HG03558 (cell line): ENCODE measurements around the gene DCDC2.
"Not testable (repeated sequence)": the region's sequence is repeated elsewhere in the genome, so short reads cannot be mapped to it uniquely, and the experiment has no call there.

Experiments used
- ATAC-seq: cut with Tn5 transposase; IDR thresholded peaks from one replicate; pipeline ENCODE4 v1.9.1; 2021; ENCODE audit warnings: moderate number of reproducible peaks; ENCODE audit not compliant: unreplicated experiment; ENCODE audit errors: extremely low read depth

The DCDC2 gene

DNA sequence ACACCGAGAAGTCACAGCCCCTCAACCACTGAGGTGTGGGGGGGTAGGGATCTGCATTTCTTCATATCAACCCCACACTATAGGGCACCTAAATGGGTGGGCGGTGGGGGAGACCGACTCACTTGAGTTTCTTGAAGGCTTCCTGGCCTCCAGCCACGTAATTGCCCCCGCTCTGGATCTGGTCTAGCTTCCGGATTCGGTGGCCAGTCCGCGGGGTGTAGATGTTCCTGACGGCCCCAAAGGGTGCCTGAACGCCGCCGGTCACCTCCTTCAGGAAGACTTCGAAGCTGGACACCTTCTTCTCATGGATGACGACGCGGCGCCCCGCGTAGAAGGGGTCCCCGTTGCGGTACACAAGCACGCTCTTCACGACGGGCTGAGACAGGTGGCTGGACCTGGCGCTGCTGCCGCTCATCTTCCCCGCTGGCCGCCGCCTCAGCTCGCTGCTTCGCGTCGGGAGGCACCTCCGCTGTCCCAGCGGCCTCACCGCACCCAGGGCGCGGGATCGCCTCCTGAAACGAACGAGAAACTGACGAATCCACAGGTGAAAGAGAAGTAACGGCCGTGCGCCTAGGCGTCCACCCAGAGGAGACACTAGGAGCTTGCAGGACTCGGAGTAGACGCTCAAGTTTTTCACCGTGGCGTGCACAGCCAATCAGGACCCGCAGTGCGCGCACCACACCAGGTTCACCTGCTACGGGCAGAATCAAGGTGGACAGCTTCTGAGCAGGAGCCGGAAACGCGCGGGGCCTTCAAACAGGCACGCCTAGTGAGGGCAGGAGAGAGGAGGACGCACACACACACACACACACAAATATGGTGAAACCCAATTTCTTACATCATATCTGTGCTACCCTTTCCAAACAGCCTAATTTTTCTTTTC lies at the start of gene DCDC2:
DCDC2 (minus strand) TSS at position 724 of the 883 bp plus-strand sequence; CDS start at position 415, 309 bp downstream.
- no peak for ATAC-seq

DNA sequence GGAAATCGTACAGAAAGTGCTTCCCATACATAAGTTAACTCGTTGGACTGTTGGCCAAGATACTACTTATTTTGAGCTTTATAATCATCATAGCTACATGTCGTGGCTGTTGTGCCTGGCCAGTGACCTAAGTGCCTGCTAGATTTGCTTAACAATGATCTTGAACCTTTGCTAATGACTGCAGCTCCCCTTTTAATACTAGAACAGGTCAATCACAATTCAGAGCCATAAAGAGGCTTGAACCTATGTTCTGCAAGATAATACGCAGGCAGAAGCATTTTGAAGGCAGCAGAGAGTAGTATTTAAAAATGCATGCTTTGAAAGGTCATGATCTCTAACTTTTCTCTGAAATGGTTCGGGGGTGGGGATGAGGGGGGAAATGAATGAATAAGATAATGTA lies 47.4 kb upstream of the DCDC2 start:
- no peak for ATAC-seq

DNA sequence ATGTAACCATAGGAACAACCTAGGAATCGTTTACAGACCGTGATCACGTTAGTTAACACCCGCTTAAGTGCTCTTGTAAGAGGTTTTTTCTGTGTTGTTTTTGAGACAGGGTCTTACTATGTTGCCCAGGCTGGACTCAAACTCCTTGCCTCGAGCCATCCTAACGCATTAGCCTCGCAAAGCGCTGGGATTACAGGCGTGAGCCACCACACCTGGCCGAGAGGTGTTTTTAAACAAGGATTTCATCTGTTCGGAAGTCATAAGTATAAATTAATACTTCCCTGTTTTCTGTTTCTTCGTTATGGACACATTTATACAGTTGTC lies 45.6 kb upstream of the DCDC2 start:
- ATAC-seq: no peak

DNA sequence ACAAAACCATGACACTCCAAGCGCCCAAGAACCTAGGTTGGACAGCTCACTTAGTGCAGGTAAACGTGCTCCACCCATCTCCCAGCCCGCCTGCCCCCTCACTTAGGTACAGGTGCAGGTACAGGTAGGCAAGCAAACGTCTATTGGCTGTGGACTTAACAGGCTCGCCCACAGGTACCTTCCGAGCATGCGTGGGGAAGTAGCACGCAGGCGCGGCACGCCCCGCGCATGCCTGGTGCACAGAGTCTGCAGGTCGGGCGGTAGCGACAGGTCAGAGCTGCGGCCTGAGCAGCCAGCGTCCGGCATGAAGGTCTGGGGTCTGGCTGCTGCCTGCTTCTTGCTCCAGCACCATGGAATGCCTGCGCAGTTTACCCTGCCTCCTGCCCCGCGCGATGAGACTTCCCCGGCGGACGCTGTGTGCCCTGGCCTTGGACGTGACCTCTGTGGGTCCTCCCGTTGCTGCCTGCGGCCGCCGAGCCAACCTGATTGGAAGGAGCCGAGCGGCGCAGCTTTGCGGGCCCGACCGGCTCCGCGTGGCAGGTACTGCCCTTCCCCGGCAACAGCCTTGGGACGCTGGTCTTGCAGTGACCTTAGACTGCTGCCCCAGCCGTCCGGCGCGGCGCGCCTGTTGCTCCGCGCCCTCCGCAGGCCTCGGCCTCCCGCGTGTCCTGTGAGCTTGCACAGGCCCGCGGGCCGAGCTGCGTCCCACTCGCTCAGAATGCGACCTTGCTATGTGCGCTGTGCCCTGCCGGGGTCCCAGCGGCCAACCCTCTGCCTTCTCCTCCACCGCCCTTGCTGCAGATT lies 45.0 kb upstream of the DCDC2 start, which contains the start of gene MRS2:
MRS2 (plus strand) TSS at position 240 of the 804 bp plus-strand sequence; CDS start at position 351, 111 bp downstream.
- peak; percentile 92 for ATAC-seq

DNA sequence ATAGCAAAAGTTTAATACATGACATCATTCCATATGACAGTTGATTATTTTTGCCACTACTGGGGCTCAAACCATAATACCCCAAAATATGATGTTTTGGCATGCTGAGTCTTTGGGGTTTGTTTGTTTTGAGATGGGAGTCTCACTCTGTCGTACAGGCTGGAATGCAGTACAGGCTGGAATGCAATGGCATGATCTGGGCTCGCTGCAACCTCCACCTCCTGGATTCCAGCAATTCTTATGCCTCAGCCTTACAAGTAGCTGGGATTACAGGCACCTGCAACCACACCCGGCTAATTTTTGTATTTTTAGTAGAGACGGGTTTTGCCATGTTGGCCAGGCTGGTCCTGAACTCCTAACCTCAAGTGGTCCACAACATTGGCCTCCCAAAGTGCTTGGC lies 43.6 kb upstream of the DCDC2 start:
- ATAC-seq: no peak

DNA sequence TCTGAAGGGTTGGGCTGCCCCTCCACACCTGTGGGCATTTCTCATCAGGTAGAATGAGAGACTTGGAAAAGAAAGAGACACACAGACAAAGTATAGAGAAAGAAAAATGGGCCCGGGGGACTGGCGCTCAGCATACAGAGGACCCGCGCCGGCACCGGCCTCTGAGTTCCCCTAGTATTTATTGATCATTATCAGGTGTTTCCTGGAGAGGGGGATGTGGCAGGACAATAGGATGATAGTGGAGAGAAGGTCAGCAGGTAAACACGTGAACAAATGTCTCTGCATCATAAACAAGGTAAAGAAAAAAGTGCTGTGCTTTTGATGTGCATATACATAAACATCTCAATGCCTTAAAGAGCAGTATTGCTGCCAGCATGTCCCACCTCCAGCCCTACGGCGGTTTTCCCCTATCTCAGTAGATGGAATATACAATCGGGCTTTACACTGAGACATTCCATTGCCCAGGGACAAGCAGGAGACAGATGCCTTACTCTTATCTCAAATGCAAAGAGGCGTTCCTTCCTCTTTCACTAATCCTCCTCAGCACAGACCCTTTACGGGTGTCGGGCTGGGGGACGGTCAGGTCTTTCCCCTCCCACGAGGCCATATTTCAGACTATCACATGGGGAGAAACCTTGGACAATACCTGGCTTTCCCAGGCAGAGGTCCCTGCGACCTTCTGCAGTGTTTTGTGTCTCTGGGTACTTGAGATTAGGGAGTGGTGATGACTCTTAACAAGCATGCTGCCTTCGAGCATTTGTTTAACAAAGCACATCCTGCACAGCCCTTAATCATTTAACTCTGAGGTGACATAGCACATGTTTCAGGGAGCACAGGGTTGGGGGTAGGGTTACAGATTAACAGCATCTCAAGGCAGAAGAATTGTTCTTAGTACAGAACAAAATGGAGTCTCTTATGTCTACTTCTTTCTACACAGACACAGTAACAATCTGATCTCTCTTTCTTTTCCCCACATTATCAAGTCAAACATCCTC lies 42.5 kb upstream of the DCDC2 start:
- ATAC-seq: not testable (repeated sequence)

DNA sequence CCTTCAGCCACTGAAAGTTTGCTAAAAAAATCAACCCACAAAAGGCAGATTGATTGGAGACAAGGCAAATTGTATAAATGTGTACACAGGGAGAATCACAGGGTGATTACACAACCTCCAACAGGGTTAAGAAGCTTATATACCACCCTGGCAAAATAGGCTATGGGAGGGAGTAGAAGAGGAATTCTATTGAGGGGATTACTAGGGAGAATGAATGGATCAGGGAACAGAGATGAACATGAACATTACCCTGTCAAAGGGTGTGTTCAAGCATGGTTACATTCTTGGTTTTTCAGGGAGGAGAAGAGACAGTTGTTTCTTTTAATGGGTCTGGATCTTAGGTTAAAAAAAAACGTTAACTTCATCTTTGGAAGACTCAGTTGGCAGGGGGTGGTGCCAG lies 39.8 kb upstream of the DCDC2 start:
- no peak for ATAC-seq

DNA sequence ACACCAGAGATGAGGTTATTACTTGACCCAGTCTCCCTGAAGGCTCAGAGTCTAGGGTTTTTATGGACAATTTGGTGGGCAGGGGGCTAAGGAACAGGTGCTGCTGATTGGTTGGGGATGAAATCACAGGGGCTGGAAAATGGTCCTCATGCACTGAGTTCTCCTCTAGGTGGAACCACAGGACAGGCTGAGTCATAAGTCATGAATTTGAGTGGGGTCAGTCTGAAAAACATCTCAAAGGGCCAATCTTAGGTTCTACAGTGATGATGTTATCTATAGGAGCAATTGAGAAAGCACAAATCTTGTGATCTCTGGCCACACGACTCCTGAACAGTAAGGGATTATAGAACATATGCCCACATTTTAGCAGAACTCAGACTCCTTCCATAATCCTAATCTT lies 39.0 kb upstream of the DCDC2 start:
- ATAC-seq: no peak

DNA sequence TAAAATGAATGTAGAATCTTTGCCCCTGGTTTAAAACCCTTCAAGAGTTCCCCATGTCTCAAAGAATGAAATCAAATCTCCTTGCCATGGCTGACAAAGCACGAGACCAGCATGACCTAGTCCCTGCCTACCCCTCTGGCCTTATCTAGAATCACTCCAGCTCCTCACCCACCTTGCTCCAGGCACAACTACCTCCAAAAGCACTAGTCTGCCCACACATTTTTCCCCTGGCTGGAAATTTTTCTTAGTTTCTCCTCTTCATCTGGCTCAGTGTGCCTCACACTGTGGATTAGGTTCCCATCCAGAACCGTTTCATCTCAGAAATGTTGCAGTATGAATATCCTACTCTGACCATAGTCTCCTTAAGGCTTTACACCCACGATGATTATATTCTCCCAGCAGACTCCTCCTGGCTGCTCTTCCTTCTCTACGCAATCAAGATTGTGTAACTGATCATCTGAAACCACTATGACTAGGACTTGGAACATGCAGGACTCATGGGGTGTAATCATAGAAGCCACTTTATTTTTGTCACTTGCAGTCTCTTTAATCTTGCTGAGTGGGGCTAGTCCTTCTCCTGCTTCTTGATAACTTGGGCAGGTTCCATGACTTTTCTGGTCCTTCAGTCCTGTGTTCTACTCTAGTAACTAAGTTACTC lies 37.0 kb upstream of the DCDC2 start:
- no peak for ATAC-seq

DNA sequence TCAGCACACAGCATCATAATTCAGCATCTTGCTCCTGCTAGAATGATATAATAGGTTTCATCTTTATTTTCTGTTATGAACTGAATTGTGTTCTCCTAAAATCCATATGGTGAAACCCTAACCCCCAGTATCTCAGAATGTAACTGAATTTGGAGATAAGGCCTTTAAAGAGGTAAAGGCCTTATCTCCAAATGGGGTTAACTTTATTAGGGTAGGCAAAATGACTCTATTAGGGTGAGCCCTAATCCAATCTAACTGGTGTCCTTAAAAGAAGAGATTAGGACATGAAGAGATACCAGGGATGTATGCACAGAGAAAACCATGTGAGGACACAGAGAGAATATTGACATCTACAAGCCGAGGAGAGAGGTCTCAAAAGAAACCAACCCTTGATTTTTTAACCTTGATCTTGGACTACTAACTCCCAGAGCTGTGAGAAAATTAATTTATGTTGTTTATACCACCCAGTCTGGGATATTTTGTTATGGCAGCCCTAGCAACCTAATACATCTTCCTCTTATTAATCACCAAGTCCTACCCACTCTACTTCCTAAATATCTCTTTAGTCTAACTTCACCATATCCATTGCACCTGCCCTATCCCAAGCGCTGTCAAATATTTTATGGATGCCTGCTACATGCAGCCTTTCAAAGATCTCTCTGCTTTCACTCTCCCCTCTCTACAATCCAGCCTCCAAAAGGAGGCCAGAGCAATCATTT lies 36.4 kb upstream of the DCDC2 start:
- ATAC-seq: no peak

DNA sequence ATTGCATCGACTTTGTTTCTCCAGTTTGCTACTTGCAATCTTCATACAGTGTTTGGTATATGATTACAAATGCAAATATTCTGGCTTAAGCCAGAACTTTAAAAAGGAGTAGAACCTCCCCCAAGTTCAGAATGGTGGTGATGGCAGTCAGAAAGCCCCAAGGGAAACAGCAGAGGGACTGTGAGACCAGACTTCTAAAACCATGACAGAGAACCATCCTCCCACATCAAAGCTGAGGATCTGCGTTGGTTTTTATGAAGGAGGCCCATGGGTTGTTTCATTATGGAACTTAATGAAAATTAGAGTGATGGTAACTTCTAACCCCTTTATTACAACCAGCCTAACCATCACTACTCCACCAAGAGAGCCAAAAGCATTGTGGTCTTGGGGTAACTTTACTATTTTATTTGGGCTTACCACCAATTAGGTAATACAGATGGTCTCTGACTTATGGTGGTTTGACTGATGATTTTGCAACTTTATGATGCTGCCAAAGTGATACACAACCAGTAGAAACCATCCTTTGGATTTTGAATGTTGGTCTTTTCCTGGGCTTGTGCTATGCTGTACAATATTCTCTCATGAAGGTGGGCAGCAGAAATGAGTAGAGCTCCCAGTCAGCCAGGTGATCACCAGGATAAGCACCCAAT lies 34.0 kb upstream of the DCDC2 start:
- ATAC-seq: peak; percentile 84

DNA sequence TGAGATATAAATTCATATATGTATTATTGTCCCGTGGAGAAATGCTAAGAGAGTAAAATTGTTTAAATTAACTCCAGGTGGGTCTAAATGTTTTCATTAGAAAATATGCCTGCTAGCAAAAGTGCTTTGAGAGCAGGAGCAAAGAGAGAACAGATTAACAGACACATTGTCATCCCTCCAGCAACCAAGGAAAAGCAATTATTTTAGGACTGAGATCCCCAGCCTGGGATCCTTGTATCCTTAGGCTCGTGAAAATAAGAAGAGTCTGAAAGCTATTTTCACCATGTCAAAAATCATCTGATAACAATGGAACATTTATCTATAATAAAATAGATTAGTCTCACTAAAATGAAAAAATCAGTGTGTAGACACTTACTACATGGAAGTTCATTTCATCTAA lies 33.3 kb upstream of the DCDC2 start:
- no peak for ATAC-seq

DNA sequence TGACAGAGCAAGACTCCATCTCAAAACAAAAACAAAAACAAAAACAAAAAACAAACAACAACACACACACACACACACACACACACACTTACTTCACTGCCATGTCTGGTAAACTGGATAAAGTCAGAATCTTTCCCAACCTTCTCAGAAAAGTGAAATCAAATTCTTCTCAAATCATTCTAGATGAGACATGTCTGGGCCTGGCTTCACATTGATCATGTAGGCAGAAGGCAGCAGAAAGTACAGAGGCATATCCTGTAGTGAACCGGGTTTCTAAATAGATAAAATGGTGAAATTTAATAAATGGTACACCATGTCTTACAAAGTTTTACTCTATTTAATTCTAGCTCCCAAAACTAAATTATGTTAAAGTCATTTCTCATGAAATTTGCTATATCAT lies 30.0 kb upstream of the DCDC2 start:
- ATAC-seq: no peak

DNA sequence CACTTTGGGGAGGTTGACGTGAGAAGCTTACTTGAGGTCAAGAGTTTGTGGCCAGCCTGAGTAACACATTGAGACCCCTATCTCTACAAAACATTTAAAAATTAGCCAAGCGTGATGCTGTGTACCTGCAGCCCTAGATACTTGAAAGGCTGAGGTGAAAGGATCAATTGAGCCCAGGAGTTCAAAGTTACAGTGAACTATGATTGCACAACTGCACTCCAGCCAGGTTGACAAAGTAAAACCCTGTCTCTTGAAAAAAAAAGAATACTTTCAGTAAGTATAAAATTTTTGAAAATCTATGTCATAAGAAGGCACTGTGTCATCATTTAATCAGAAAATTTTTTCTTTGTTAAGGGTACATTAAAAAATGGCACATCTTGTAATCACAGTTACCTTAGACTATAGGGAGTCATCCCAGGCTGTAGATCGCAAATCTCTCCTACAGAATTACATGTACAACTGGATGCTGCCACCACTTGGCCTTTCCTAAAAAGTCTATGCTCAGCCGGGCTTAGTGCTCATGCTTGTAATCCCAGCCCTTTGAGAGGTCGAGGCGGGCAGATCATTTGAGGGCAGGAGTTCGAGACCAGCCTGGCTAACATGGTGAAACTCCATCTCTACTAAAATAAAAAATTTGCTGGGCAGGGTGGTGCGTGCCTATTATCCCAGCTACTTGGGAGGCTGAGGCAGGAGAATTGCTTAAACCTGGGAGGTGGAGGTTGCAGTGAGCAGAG lies 27.8 kb upstream of the DCDC2 start:
- no peak for ATAC-seq

DNA sequence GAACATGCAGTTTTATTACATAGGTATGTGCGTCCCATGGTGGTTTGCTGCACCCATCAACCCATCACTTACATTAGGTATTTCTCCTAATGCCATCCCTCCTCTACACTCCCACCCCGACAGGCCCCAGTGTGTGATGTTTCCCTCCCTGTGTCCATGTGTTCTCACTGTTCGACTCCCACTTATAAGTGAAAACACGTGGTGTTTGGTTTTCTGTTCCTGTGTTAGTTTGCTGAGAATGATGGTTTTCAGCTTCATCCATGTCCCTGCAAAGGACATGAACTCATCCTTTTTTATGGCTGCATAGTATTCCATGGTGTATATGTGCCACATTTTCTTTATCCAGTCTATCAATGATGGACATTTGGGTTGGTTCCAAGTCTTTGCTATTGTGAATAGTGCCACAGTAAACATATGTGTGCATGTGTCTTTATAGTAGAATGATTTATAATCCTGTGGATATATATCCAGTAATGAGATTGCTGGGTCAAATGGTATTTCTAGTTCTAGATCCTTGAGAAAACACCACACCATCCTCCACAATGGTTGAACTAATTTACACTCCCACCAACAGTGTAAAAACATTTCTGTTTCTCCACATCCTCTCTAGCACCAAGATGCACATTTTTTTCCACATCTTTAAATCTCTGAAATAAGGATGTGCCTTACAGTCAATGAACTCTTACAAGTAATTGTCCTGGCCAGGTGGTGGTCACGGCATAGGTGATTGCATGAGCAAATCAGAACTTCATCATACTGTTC lies 26.7 kb upstream of the DCDC2 start:
- ATAC-seq: not testable (repeated sequence)

DNA sequence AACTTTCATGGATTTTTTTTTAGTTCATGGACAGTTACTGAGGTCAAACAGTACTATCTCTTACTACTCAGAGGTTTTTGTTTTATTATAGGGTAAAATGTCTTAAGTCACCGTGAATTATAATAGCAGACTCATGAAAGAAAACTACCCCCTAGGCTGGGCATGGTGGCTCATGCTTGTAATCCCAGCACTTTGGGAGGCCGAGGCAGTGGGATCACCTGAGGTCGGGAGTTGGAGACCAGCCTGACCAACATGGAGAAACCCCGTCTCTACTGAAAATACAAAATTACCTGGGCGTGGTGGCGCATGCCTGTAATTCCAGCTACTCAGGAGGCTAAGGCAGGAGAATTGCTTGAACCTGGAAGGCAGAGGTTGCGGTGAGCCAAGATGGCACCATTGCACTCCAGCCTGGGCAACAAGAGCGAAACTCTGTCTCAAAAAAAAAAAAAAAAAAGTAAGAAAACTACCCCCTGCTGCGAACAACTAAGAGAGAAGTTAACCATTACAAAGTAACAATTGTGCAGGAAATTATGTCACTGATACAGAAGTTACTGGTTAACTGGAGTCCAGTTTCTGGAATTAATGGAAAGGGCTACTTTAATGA lies 25.1 kb upstream of the DCDC2 start:
- ATAC-seq: not testable (repeated sequence)

DNA sequence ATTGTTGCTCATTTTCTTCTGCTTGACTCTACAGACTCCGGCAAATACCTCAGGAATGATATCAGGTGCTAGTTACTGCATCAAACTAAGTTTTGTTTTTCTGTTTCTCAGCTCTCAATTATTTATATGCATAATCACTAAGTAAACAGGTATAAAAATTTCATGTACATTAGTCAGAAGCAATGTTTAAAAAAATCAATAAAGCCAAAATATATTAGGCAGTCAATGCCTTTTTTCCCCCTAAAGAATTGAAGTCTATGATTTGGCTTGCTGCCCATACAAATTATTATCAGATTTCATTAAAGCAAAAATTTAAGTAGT lies 24.3 kb upstream of the DCDC2 start:
- ATAC-seq: no peak
